PFSK-1 (cell line): ENCODE data around the gene EIF3L.

Source experiments
- POLR2AphosphoS5 ChIP-seq: IDR thresholded peaks from 2 replicates; pipeline ENCODE4 v1.6.1; 2012; ENCODE audit warnings: low read depth, mild to moderate bottlenecking, control low read depth, low read length, moderate library complexity
- TF ChIP-seq, protein P1 (sequence below), 2 experiments: IDR thresholded peaks; 2 replicates each; pipeline versions ENCODE4 v1.6.1 to v1.8.0; 2011 to 2012; ENCODE audit warnings: low read depth in 2 of 2, low read length in 2 of 2, control low read depth in 1 of 2, inconsistent platforms in 1 of 2, mild to moderate bottlenecking in 1 of 2, moderate library complexity in 1 of 2; ENCODE audit not compliant: insufficient read depth in 1 of 2

DNA sequence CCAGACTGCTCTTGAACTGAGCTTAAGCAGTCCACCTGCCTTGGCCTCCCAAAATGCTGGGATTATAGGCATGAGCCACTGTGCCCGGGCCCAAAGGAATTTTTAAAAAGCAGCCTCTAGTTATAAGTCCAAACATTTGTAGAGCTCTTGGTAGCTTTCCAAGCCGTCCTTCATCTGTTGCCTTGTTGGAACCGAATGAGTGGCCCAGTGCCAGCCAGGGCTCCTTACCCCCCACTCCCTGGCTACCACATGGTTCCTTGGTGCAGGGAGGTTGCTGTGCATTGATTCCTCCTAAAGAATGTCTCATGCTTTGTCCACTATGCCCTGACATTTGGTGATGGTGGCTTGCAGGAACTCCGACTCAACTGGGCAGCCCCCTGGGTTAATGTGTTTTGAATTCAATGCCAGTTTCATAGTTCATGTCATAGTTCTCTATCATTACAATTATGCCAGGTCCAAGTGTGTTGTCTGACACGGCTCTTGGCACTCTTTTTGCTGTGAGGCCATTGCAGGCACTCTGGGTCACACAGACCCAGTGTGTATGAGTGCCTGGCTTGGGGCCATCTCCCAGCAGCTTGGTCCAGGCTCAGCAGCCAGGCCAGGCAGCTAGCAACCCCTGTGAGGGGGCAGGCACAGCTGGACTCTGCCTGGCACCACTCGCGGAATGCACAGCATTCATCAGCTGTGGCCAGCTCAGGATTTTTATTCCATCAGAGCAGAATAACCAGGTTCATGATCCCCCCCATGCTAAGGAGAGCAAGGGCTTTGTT lies 43.5 kb downstream of the EIF3L start:
- TF ChIP-seq, protein P1, sequence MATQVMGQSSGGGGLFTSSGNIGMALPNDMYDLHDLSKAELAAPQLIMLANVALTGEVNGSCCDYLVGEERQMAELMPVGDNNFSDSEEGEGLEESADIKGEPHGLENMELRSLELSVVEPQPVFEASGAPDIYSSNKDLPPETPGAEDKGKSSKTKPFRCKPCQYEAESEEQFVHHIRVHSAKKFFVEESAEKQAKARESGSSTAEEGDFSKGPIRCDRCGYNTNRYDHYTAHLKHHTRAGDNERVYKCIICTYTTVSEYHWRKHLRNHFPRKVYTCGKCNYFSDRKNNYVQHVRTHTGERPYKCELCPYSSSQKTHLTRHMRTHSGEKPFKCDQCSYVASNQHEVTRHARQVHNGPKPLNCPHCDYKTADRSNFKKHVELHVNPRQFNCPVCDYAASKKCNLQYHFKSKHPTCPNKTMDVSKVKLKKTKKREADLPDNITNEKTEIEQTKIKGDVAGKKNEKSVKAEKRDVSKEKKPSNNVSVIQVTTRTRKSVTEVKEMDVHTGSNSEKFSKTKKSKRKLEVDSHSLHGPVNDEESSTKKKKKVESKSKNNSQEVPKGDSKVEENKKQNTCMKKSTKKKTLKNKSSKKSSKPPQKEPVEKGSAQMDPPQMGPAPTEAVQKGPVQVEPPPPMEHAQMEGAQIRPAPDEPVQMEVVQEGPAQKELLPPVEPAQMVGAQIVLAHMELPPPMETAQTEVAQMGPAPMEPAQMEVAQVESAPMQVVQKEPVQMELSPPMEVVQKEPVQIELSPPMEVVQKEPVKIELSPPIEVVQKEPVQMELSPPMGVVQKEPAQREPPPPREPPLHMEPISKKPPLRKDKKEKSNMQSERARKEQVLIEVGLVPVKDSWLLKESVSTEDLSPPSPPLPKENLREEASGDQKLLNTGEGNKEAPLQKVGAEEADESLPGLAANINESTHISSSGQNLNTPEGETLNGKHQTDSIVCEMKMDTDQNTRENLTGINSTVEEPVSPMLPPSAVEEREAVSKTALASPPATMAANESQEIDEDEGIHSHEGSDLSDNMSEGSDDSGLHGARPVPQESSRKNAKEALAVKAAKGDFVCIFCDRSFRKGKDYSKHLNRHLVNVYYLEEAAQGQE (IDR thresholded peaks at IDR 0.05; ENCODE audit: insufficient read depth in 1 of 2, low read depth in 2 of 2, low read length in 2 of 2) = no peak
- TF ChIP-seq POLR2AphosphoS5 = no peak
